AG09309 (cell line): ENCODE results near the gene BCAR1.

ENCODE experiments used
- DNase-seq: peaks from one replicate; pipeline ENCODE4 v3.0.0-alpha.2; 2010; ENCODE audit warnings: low read depth
- H3K4me3 ChIP-seq: 2 replicates; pipeline ENCODE4 v1.5.1; 2011; ENCODE audit warnings: mild to moderate bottlenecking, low read depth, low read length, moderate library complexity; ENCODE audit not compliant: control insufficient read depth
- CTCF ChIP-seq: IDR thresholded peaks from 2 replicates; pipeline ENCODE4 v1.5.1; 2011; ENCODE audit warnings: mild to moderate bottlenecking, low read depth, low read length, inconsistent platforms; ENCODE audit not compliant: insufficient read depth, control insufficient read depth; ENCODE audit errors: missing control alignments

The BCAR1 gene

DNA sequence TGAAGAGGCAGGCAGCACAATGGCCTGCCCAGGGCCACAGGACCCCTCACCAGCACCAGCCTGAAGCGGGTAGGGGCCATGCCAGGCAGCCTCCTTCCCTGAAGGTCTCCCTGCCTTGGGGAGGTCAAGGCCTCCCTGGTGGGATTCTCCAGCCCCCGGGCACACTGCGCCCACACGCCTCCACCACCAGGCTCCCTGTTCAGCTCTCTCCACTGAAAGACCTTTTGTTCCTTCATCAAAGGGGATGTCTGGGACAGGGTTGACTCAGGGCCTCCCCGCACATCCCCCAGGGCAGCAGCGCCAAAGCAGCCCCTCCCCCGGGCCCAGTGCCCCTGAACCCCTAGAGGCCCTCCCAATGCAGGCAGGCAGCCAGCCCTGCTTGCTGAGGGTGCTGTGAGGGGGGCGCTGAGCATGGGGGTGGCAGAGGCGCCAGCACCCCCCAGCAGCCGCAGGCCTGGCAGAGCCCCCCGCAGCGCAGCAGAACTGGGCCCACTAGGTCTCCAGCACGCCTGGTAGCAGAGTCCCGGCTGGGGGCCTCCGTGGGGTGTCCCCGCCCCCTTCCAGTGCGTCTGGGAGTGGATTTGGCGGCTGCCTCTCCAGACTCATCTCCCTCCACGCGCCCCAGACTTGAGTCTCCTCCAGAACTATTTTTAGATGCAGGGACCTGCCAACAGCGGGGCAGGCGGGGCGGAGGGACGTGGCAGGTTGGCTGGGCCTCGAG lies 13.1 kb downstream of the BCAR1 start:
- no peak for TF ChIP-seq CTCF
- peak; percentile 79 for DNase-seq
- peak overlapping the region; percentile 2 for H3K4me3 ChIP-seq

DNA sequence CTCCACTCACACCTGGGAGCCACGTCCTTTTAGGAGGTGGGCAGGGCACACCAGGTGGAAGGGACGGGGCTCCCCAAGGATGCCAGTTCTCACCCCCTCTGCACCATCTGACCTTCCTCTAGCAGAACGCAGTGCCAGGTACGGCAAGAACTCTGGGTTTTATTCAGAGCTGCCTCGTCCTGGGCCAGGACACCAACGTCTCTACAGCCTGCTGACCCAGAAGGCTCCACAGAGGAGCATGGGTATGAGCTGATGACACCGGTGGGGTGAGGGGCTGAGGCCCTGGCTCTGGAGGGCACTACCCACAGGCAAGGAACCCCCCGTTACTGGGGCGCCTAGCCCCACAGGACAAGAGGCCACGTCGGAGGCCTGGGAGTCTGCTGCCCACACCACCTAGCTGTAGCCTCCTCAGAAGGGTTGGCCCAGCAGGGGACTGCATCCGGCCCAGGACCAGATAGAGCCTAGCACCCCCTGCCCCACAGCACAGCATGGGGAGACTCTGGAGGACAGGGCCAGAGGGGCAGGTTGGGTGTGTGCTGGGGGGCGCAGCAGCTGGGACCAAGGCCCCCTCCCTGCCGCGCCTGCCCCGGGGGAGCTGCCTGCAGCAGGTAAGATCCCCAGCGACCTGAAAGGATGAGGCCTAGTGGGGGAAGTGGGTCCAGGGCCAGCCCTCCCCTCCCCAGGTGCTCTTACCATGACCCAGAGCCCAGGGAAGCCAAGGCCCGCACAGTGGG lies 13.9 kb downstream of the BCAR1 start:
- DNase-seq, result no peak
- TF ChIP-seq CTCF, result no peak
- H3K4me3 ChIP-seq, result no peak overlapping the region

DNA sequence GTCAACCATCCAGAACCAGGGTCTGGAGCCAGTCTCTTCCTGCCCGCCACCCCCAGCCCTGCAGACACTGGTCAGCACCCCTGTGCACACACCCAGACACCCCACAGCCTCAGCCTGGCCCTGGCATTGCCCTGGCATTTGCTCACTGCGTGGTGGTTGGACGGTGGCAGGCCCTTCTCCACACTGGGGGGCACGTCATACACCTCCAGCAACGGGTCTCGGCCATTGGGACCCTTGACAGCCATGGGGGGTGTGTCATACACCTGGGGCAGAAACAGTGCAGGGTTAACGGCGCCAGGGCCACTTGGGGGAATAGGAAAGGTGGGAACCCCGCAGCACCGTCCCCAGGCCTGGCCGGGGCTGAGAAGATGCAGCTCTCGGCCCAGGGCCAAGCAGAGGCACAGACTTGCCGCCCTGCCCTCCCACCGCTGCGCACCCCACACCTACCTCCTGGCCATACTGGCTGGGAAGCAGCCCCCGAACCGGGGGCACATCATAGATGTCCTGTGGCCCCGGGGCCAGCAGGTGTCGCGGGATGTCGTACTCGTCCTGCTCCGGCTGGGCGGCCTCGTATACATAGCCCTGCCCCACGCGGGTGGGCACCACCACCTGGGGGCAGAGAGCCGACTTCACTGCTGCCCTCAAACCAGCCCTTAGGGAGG lies 14.6 kb downstream of the BCAR1 start:
- no peak for DNase-seq
- no peak for TF ChIP-seq CTCF
- no peak overlapping the region for H3K4me3 ChIP-seq

DNA sequence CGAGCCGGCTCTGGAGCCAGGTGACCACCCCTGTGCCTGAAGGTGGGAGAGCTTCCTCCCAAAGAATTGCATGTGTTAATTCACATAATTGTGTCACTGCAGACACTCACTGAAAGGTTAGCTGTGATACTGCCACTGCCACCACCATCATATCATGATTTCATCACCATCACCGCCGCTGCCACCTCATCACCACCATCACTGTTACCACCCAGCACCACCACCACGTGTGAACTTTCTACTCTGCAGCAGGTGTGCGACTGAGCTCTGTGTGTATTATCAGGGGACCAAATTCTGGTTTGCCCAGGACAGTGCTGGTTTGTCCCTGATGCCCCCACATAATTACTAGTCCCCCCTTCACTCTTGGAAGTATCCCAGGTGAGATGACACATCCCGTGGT lies 15.2 kb downstream of the BCAR1 start:
- no peak for TF ChIP-seq CTCF
- DNase-seq, result no peak
- no peak overlapping the region for H3K4me3 ChIP-seq

- TF ChIP-seq CTCF, result no peak
- H3K4me3 ChIP-seq, result no peak overlapping the region
- no peak for DNase-seq
These were observed 15.7 kb downstream of the BCAR1 start for GRCh38 chr16:75235721-75236193.

DNA sequence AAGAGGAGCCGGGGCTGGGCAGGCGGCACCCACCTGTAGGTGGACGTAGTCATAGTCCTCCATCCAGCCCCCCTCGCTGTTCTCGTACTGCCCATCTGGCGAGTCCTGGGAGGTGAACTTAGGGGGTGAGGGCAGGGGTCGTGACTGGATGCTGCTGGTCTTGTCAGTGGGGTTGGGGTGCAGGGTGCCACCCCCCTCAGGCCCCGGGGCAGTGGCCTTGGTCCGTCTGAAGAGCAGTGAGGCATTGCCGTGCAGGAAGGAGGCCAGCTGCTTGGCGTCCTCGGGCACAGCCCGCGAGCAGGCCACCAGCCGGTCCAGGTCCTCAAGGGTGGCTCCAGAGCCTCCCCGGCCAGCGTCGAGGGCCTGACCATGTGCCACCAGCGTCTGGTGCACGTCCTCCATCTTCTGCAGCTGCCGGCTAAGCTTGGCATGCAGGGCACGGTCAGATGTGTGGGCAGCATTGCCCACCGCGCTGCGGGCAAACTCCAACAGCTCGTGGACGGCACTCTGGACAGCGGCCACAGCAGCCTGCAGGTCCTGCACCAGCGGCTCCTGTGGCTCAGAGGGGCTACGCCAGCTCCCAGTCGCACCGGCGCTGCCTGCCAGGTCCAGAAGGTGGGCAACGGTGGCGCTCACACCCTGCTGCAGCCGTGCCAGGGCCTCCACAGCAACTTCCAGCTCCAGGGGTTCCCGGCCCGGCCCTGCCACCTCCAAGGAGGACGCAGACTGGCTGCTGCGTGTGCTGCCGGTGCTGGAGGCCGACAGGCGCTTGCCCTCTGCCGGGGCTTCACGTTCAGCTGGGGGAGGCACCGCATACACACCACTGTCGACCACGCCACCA lies 16.3 kb downstream of the BCAR1 start:
- TF ChIP-seq CTCF, result no peak
- no peak for DNase-seq
- H3K4me3 ChIP-seq, result no peak overlapping the region
